Suppressor macrophage (primary cell): Measurements from ENCODE around the gene VEGFC.

Experiments used
- DNase-seq, 4 experiments: peaks; one replicate each; pipeline ENCODE4 v3.0.0-alpha.2; 2020 to 2022

VEGFC gene

DNA sequence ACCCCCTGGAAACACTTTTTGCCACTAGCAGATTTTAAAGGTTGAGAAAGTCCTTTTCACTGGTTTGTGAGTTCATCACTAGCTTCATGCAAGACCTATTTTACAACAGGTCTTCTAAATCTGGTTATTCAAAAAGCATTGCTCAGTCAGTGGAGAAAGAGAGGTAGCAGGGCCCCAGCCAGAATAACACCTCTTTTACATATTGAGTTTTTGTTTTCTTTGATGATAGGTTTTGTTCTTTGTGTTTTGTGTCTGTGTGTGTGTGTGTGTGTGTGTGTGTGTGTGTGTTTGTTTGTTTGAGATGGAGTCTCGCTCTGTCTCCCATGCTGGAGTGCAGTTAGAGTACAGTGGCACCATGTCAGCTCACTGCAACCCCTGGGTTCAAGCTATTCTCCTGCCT is 2.7 kb upstream of the VEGFC start:
- no peak for DNase-seq

DNA sequence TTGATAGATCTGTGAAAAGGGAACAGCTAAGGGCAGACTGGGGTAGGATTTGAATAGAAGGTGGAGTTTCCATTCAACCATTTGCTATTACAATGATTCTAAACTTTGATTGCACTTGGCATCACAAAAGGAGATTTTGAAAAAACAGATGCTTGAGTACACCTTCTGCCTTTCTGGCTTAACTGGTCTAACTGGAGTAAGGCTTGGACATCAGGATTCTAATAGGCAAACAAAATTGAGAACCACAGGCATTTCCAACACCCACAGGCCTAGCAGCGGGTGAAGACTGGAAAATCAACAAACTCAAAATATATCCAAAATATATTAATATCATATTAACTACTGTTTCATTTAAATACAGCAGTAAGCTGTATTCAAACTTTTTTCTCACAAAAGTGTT is 1.9 kb upstream of the VEGFC start:
- no peak for DNase-seq

DNA sequence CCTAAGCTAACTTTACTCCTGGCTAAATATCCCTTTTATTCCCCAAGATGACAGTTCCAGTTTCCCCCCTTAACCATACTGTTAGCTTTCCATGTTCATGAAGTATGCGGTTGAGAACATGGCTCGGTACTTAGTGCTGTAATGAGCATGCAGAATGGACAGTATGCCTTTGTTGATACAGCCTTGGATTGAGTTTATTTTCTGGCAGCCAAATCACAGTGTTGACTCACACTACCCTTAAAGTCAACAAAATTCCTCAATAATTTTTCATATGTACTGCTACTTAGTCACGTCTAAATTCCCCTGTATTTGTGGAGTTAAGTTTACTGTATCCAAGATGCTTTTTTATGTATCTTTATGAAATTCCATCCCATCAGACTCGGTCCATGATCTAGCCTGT is 1.4 kb upstream of the VEGFC start:
- DNase-seq = no peak

GRCh38 chr4:176793060-176793605 is 411 bp upstream of the VEGFC start:
- DNase-seq = no peak

- DNase-seq = peak in 3 of 4 experiments; percentile 2 to 15 (median 13)
Observed at GRCh38 chr4:176791591-176792325, 964 bp downstream of the VEGFC start.

DNA sequence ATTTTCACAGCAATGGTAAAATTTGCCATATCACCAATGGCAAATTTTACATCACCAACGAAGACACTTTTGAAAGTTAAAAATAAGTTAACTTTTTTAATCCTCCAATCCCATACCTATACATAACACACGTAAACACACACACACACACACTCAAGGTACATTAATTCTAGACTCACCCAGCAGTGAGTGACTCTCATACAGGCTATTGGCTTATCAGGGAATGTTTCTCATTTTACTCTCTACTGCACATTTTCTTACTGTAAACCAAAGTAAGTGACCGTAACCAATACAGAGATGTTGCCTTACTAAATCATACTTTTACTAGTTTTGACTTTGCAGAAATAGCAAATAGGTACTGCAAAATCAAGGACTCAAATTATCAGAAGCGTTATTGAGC is 2.3 kb downstream of the VEGFC start:
- no peak for DNase-seq

GRCh38 chr4:176789955-176790354 is 2.8 kb downstream of the VEGFC start:
- peak; percentile 10 to 45 (median 26) for DNase-seq

GRCh38 chr4:176788971-176789370 is 3.8 kb downstream of the VEGFC start:
- no peak for DNase-seq

DNA sequence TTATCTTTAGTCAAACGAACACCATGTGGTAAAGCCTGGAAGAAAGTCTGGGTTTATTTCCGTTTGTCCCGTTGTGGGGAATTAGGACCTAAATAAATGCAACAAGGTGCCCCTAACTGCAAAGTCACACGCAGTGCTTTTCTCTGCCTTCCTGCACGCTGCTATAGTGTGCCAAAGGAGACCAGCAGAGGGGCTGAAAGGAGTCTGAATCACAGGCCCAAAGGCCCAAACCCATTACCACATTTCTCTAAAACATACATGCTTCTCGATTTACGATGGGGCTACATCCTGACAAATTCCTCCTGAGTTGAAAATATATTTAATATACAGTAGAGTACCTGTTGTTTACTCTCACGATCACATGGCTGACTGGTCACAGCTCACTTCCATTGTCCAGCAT is 4.5 kb downstream of the VEGFC start:
- no peak for DNase-seq

DNA sequence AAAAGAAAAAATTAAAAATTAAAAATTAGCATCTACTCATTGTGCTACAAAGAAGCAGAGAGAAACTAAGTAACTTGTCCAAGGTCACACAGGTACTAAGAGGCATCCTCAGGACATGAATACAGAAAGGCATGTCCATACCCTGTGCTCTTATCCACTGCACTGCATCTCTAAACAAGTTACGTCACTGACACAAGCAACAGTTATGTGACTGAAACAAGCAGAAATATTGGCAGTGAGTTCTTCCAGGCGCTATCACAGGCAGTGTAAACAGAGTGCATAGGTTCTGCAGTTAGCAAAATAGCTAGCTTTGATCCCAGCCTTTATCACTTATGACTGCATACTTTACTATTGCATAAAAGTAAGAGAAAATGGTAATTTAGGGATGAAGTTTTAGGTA is 7.9 kb downstream of the VEGFC start:
- DNase-seq = no peak

- no peak for DNase-seq
Observed at GRCh38 chr4:176782794-176783193, 9.9 kb downstream of the VEGFC start.

- DNase-seq = no peak
Observed at GRCh38 chr4:176782191-176782590, 10.5 kb downstream of the VEGFC start.

DNA sequence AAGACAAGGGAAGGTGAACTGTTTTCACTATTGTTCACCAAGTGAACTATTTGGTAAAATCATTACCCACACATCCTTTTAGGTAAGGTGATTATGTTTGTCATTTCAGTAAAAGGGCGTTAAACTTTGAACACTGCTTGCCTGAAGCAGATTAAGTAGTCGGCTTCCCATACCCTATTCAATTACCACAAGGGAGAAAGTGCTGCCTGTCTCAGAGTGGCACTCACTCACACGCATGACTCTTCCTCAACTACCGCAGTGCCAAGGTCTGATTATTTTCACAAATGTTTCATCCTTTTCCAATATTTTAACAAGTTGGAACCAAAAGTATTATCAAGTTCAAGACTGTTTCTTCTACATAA is 11.0 kb downstream of the VEGFC start:
- no peak for DNase-seq

DNA sequence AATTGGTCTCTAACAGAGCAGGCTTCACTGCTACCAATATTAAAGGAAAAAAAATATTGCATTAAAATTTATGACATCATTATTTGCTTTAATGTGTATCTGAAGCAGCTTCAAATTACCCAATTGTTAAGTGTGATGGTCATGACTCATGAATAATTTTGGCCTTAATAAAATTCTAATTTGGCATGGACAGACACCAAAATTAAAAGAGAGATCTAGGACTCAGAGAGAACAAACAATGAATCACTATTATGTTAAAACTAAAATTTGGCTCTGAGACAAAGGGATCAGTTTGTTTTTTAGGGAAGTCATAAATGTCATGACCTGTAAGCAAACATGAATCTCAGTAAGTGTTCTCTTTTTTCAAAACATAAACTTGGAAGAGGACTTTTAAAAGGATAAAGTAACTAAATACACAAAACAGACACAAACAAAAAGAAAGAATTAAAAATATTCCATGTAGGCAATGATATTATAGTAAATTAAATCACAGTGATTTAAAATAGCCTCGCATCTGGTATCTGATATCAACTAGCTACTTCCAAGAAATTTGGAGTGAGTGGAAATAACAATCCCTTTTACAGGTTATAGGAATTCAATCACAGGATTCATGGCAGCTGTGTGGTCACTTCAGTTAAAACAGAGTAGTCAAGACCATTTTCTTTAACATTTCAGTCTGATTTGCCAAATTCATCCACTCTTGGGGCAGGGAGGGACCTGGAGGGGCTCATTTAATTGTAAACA is 11.6 kb downstream of the VEGFC start:
- no peak for DNase-seq

DNA sequence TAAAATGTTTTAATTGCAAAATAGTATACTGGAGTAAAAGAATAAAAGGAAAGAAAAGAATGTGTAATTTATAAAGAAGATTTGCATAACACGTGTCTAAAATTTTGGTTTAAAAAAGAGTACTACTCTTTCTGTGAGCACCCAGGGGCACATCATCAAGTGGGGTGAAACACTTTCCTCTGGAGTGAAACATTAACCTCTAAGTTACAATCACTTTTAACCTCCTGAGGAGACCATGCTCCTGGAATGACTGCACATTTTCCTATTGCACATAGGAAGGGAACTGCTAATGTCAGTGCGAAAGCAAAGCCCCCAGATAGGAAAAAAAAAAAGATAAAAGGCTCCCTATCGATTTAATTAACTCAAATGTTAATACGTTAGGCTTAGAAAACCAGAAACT is 13.3 kb downstream of the VEGFC start:
- DNase-seq = no peak

DNA sequence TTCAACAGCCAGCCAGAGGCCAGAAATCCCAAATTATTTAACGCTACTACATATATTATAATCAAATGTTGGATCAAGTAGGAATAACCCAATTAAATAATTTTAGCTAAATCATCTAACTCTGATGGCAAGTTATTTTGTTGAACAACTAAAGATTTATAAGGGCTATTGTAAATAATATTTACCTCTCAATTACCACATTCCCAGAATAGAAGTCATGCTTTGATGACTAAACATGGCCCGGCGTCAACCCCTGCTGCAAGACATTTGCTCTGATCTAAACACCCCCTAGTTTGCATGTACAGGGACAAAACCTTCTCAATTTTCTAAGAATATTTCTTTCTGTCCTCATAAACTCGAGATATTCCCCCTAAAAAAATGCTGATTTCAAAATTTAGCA is 14.2 kb downstream of the VEGFC start:
- DNase-seq = no peak

GRCh38 chr4:176778063-176778462 is 14.7 kb downstream of the VEGFC start:
- no peak for DNase-seq

DNA sequence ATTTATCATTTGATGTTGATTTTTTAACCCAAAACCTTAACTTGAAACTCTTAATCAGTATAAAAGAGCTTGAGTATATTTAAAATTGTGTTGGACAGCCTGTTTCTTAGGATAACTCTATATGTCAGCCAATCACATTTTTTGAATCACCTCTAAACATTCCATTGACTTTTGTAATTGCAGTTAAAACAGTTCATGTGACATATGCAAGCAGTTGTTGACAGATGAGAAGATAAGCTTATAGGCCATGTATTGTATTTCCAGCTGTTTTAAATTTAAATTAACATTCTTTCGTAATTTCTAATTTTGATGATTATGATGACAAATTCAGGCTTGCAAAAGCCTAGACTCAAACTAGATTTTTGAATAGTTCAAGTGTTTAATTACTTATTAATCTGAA is 17.4 kb downstream of the VEGFC start:
- DNase-seq = no peak

GRCh38 chr4:176774852-176775251 is 17.9 kb downstream of the VEGFC start:
- DNase-seq = no peak

- no peak for DNase-seq
Observed at GRCh38 chr4:176769514-176769913, 23.2 kb downstream of the VEGFC start.

GRCh38 chr4:176767183-176767582 is 25.5 kb downstream of the VEGFC start:
- no peak for DNase-seq

DNA sequence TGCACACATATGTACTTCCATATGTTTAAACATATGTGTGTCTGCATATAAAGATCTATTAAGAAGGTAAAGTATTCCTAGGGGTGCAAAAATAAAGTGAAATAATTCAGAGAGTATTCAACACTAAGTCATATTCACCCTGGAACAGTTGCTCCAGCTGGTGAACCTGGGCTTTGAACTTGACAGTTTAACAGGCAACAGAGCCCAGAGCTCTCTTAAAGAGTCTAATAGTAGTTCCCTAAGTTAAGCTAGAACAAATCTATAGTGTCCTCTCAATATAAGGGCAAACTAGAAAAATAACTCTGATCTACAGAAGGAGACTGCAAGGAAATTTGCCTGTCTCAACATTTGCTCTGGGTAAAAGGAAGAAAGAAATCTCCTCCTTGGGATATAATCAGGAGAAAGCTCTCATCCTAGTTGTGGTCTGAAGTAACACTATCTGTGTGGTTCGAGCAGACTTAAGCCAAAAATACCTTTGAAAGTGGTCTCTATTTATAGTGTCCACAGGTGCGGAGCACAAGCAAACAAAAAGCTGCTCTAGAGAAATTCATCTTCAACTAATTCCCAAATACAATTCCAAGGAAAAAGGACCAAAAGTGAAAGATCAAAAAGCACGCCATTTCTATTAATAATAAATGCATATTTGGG is 29.9 kb downstream of the VEGFC start:
- DNase-seq = no peak

GRCh38 chr4:176761872-176762271 is 30.9 kb downstream of the VEGFC start:
- DNase-seq = no peak

- no peak for DNase-seq
Observed at GRCh38 chr4:176760471-176760870, 32.3 kb downstream of the VEGFC start.
